Measurements from ENCODE around the gene DUSP10.

DUSP10 gene

DNA sequence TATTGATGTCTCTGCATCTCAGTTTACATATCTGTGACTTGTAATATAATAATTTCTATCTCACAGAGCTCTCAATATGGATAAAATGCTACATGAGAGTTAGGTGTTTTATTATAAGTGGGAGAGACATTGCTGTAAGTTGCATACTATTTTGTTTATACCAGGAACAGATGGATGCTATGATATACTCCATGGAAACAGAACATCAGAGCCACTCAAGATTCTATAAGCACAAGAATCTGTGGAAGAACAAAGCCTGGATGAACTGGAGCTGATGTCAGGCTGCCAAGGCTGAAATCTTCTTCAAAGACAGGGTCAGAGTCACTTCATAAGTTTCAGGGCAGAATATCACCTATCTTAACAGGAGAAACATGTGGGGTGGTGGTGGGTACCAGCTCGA is 30.2 kb downstream of the DUSP10 start:
- DNase-seq, result no peak

DNA sequence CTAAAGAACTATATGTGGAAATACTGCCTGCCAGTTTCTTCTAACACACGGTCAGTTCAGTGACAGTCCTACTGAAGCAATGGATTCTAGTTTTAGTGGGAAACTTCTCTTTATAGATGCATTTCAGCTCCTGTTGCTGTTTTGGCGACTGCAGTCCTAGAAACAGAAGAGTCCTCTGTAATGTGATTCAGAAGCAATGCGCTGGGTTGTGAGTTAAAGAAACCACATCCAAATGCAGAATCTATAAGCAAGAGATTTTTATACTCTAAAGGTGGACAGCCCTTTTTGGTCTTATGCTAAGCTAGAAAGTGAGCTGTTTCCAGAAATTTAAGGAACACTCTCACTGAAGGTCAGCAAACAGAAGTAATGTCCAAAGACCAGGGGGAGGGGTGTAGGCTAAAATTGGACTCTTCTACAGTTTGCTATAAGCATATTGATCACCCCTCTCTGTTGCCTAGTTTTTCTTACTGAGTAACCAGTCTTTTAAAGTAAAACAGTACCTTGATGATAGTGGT is 30.8 kb downstream of the DUSP10 start:
- no peak for DNase-seq

DNA sequence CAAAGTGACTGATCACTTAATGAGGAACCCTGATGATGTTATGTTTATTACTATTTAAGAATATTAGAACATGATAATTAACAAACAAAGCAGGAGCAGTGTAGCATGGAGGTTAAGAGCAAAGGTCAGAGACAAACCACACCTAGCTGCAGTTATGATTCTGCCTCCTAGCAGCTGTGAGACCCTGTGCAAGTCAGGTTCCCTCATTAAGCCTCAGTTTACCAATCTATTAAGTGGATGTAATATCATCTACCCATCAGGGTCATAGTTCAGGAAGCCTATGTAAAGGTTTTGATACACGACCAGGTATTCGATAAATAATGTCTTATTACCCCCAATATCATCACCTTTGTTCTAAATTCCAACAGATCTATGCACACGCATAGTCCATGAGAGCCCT is 32.0 kb downstream of the DUSP10 start:
- DNase-seq, result no peak

DNA sequence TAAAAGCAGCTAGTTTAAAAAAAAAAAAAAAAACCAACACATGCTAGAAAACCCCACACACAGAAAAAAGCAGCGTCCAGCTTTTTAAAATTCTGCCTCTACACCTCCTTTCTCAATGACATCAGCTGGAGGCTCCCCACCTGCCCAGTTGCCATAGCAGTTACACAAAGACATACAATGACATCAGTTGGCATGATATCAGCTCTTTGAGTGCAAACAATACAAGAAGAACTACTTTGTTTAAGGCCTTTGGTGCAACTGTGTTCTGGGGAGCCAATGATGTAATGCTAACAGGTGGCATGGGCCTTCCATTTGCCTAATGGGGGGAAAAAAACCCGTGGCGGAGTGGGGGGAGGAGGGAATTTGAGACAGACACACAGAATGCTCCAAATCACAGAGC is 32.9 kb downstream of the DUSP10 start:
- DNase-seq, result no peak

DNA sequence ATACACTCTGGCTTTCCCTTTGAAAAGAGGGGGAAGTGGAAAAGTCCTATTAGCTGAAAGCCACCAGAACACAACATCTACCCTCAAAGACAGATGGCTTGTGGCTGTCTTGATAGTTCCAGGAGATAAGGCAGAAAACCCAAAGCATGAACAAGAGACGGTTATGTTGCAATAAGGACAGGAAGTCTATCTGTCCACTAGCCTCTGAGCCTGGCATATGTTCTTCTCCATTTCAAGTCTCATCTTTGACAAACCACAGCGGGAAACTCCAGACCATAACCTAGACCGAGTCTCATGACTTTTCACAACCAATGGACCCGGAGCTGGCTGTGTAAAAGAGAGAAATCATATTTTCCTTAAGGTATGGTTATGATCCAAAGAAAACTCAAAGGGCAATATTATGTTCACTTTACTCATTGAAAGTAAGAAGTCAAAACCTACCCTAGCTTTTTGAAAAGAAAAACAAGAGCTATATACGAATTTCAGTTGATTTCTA is 33.8 kb downstream of the DUSP10 start:
- DNase-seq, result no peak

DNA sequence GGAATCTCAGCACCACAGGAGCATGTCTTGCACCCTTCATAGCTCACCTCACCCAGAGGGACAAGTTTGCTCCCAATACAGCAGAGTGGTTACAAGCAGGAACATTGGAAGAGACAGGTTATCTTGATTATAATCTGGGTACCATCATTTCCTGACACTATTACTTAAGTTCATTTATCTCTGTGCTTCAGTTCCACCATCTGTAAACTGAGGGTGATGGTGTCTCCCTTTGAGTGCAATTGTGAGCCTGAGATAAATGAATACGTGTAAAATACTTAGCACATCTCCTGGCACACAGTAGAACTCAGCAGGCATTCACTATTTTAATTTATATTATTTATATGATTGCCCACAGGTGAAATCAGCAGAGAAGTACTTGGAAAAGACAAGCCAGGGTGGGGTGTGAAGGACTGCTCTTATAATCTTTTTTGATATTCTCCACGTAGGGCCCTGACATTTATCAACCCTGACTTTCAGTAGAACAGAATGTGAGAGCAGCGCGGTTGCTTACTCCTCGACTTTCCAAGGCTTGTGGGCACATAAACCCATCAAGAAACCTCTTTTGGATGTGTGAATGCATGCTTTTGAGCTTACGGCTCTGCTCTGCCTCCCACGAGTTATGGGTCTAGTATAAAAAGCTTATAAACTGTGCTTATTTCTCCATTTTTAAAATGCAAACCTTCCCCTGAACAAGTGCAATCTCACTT is 34.9 kb downstream of the DUSP10 start:
- no peak for DNase-seq

DNA sequence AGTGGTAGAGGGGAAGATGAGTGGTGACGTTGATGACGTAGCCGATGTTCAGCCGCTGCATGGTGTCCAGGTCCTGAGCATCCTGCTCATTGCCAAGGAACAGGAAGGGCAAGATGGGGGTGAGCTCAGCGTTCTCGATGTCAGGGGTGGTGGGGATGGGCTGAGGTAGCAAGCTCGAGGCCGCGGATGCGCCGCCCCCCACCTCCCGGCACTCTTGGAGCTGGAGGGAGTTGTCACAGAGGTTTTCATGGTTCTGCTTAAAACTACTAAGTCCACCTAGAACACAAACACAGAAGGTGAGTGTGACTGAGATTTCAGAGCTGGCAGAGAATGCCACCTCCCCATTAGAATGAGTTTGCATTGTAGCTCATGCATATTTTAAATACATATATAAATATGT is 35.7 kb downstream of the DUSP10 start:
- DNase-seq, result no peak

DNA sequence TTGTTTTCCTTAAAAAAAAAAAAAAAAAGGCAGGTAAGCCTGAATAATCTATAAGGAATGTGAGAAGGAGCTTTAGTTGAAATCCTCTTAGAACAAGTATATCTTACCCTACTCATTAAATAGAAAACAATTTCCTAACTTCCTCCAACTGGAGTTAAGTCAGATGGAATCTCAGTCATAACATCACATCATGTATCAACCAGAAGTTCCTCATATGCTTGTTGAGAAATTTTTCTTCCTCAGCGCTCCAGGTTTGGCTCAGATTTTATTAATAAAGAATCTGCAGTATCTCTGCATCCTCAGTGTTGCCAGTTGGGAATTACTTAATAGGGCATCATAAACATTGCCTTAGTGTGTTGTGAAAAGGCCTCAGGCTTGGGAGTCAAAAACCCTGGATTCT is 37.6 kb downstream of the DUSP10 start:
- no peak for DNase-seq

DNA sequence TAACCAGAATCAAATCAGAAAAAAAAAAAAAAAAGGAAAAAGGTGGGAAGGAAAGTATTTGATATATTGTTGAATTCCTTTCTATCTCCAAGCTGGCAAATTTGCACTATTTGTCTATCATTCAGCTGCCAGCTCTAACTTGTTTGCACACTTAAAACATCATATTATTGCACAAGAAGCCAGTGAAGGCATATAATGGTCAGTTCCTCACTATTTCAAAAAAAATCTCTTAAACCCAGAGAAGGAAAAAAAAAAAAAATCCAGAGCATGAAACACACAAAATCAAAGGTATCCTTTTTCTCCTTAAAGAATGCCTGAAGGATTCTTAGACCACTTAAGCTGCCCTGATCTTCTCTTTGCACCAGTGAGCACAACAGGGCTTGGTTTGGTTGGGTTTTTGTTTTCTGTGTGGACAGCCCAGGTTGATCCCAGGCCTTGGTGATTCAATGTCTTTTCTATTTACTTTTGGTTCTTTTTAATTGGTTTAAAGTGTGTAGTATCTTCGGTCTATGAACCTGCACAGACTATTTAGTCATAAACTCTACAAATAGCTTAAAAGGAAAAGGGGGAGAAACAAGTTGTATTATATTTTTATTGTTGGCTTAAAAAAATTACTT is 40.2 kb downstream of the DUSP10 start:
- no peak for DNase-seq

DNA sequence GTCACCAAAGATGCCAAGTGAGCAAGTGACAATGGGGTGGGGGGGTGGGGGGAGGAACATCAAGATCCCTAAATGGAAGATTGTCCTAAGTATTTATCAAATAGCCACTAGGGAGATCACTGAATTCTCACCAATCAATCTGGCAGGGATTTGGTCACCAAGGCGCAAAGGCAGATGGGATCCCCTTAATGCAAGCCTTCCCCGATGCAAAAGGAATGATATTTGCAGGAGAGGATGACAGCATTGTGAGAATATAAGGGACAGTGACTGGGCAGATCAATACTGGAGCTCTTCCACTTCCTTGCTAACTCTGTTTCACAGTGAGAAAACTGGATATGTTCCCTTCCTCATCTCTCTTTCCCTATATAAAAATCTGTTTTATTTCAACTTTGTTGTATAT is 40.9 kb downstream of the DUSP10 start:
- DNase-seq, result no peak

DNA sequence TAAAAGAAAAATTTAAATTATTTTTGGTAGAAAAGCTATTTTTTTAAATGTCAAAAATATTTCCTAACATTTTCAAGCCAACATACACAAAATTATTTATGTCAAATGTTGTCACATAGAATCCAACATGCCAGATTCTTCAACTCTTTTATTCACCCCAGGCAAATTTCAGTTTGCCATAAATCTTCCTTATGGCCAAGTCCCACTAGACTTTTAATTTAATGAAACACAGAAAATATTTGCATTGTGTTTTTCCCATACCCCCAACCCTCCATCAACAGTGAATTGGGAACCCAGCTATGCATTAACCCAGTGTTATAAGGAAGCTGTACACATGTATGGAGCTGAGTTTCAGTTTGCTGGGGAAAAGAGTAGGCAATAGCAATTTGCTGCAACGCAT is 41.4 kb downstream of the DUSP10 start:
- no peak for DNase-seq

DNA sequence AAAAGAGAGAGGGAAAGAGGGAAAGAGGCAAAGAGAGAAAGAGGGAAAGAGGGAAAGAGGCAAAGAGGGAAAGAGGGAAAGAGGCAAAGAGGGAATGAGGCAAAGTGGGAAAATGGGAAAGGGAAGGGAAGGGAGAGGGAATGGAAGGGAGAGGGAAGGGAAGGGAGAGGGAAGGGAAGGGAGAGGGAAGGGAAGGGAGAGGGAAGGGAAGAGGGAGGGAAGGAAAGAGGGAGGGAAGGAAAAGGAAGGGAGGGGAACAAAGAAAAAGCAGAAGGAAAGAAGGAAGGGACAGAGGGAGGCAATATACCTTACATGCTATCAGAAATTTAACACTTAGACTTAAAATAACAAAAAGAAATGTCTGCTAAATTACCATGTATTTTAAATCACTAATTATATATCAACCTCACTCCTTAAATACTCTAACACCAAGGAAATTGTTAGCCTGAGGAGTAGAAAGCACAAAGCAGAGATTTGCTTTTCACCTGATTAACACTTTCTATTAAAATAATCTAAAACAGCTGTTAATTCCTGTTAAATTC is 41.8 kb downstream of the DUSP10 start:
- no peak for DNase-seq

DNA sequence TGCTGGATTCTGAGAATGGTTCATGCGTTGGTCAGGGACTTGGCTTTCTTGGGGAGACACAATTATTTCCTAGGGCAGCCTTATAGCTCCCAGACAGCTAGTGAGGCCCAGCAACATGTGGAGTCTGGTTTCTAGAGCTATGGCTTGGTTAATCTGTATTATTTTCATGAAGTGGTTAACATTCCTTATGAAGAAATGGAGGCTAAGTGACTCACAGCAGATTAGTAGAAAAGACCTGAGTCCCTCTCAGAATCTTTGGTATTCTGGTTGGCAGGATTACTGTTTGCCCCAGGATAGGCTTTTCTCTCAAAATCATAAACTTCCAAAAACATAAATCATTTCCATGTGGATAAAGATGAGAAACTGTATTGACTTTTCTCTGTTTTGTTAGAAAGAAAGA is 42.3 kb downstream of the DUSP10 start:
- DNase-seq, result peak; percentile 86

DNA sequence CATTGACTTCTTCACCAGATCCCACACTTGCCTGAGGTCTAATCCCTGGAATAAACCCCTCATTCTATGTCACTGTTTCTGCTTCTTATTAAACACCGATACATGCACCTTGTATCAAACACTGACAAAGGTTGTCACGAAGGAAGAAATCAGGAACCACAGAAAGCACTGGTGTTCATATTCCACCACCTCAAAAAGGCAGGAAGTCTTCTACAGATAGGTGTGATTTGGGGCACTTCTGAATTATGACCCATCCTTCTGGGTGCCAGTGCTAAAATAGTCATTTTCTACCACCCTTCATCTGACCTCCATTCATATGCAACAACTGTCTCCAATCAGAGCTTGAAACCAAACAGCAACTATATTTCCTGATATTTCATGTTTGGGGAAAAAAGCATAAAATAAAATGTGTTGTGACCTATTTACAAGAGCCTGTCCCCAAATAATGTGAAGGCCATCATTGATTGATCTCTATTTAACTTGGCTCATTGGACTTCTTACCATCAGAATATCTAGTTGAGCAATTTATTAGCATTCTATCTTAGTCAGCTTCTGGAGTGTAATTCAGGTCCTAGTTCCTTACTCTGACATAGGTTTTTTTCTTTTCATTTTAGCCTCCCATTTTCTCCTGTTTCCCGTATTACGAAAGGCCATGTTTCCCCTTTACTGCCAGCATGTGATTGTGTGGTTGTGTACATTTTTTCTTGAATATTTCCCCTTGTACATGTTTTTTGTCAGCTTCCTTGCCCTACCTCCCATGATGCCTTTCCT is 43.1 kb downstream of the DUSP10 start:
- no peak for DNase-seq

DNA sequence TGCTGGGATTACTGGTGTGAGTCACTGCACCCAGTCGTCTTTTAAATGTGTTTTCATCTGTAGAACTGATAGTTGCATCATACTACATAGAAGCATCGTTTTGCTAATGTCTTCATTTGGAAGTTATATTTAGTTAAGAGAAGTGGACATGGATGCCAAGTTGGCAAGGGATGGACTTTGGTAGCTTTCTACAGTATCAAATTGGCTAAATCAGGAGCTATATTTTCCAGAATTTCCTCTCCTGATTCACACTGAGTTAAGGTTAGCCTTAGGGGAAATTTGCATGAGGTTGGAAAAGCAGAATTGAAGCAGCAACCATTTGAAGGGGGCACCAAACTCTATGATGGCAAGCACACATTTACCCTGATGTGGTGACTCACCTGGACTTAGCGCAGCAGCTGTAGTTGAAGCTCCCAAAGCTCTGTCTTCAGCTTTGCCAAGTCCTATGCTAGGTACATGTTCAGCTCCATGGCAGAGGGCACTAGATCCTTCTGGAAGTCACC is 43.9 kb downstream of the DUSP10 start:
- DNase-seq, result peak; percentile 52

DNA sequence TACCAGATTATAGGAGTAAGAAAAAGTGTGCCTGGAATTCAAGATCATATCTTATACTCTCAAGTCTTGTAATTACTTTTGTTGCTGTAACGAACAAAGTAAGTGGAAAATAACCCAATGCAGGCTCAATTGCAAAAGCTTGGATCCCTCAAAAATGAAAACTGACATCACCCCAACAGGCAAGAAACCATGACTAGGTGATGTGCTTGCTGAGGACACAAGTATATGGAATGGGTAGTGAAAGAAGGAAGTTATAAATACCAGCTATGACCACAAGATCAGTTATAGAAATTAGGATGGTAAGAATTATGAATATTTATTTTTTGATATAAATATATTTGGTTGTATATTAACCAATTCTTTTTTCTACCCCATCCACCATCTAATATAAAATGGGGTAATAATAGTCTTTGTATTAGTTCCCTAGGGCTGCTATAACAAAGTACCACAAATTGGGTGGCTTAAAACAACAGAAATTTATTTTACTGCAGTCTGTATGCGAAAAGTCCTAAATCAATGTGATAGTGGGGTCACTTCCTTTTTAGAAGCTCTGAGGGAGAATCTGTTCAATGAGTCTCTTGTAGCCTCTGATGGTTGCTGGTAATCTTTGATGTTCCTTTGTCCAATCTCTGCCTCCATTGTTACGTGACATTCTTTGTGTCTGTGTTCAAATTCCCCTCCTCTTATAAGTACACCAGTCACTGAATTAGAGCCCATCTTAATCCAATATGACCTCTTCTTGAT is 45.0 kb downstream of the DUSP10 start:
- no peak for DNase-seq

DNA sequence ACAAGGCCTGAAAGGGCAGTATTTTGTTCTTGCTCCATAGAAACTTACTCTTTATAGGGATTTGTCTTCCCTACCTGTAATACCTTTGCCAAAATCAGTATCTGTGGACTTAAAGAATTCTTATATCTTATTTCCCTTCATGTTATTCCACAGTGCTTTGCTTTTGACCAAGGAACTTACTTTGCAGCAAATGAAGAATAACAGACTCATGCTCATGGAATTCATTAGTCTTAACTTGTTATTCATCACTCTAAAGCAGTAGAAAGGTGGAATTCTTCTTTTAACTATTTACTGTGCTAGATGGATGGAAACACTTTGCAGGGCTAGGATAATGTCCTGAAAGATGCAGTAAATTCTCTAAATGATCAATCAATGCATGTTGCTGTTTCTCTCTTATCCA is 45.9 kb downstream of the DUSP10 start:
- peak; percentile 56 for DNase-seq

DNA sequence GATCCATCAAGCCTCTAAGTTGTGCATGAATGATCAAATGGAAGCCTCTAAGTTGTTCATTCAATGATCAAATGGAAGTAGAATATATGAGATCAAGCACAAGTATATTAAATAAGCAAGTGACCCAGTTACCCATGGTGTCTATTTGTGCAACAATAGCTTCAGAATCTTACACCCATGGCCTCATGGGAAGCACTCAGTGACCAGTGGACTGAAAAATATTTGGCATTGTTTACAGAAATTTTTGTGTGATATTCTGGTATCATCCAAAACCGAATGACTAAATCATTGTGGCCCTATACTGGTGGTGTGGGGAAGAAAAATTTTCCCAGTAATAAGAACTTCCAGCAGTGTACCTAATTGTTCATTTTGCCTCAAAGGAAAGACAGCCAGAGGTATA is 46.6 kb downstream of the DUSP10 start:
- no peak for DNase-seq

DNA sequence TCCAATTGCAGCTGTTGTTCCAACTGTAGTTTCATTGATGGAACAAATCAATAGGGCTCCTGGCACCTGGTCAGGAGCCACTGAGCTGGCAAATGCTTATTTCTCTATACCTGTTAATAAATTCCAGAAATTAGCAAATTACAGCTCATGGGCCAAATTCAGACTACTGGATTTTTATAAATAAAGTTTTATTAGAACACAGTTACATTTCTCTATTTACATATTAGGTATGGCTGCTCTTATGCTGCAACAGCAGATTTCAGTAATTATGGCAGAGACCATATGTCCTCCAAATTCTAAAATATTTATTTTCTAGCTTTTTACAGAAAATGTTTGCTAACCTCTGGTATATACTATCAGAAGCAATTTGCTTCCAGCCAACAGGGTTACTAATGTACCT is 47.8 kb downstream of the DUSP10 start:
- DNase-seq, result no peak

DNA sequence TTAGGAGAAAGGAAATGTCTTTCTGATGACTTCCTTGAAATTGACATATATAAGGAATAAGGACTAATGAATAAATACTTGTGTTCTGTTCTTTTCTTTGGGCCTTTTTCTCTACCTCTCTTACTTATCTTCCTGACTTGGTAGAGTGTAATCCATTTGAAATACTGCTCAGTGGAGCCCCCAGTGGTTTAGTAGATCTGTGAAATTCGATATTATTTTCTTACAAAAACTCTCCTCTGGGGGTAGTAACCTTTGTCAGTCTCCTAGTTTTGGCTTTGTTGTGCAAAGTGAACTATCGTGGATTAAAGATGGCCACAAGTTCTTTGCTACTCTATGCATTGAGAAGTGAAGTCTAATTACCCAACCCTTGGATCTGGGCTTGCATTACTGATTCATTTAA is 48.8 kb downstream of the DUSP10 start:
- DNase-seq, result no peak

DNA sequence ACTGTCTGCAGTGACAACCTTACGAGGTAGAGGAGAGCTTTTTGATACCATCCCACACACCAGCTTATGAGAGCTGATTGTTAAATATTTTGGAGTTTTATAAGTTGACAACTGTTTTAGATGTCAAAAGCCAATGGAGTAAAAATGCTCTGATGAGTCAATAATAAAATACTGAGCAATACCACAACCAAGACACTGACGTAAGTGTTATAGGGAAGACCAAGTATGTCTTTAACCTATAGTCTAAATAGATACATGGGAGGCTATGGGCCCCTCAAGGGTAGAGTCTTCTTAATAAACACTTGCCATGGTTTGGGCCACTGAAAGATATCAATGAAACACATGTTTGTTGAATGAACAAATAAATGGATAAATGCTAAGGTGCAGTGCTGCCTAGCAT is 49.2 kb downstream of the DUSP10 start:
- no peak for DNase-seq

DNA sequence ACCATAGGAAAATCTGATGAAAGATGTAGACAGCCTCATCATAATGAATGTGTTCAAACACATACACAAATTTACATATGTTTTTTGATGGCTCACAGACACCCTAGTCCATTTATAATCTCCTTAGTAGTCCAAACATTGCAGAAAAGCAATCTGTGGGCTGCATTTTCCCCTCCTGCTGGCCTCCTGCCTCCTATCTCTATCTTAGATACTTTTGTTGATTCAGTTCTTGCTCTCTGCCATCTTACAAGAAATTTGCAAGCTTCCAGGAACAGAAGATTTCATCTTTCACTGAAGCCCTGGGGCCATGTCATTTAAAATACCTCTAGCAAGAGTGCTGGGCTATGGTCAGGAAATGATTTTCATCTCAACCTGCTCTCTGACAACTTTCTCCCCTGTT is 50.6 kb downstream of the DUSP10 start:
- DNase-seq, result no peak

DNA sequence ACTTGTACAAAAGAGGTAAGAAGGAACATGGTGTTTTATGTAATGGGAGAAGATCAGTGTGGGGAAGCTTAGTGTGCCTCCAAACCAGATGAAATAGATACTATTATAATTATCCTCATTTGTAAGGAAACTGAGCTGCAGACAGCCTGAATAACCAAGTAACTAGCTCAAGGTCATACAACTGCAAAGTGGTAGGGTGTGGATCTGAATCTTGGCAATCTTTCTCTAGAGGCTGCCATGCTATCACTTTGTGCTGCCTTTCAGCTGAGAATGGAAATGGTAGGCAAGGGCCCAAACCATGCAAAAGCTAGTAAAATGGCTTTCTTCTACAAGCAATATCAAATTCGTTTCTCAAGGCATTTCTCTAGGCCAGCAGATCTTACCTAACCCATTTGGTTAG is 51.0 kb downstream of the DUSP10 start:
- DNase-seq, result no peak
